ENCODE results near the gene PTGFRN.
"Not testable (repeated sequence)": the region's sequence is repeated elsewhere in the genome, so short reads cannot be mapped to it uniquely, and the experiment has no call there.

The PTGFRN gene

DNA sequence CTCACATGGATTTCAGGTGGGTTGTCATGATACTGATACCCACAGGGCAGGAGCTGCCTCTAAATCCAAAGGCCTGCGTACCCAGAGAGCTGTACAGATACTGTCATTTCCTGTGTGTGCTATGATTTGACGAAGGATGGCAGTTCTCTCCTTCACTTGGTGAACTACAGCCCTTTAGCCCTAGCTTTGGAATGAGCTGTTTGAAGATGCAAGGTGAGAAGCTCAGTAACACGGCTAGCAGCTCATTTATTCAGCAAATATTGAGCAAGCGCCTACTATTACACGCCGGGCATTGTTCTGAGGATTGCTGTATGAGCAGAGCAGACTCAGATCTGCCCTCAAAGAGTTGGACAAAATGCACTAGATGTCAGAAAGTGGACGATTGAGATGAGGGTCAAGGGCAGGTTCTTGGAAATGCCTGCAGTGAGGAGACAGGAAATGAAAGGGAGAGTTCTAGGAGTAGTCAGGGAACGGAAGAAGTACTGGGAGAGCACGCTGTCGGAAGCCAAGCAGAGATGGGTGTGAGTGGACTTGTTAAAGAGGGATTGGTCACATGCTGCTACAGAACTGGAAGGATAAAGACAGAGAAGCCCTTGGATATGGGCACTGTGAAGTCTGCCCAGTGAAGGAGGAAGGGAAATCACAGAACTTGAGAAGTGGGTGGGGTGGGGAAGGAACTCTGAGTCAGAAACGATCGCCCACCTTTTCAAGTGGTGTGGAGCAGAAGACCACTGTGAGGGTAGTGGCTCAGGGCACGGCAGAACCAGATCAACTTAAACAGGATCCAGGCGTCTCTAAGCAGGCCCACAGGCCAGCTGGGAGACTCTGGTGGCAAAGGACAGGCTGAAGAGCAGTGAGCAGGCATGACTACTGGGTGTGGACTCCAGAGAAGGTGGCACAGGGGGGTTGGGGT is 7.1 kb downstream of the PTGFRN start:
- no peak for DNase-seq

DNA sequence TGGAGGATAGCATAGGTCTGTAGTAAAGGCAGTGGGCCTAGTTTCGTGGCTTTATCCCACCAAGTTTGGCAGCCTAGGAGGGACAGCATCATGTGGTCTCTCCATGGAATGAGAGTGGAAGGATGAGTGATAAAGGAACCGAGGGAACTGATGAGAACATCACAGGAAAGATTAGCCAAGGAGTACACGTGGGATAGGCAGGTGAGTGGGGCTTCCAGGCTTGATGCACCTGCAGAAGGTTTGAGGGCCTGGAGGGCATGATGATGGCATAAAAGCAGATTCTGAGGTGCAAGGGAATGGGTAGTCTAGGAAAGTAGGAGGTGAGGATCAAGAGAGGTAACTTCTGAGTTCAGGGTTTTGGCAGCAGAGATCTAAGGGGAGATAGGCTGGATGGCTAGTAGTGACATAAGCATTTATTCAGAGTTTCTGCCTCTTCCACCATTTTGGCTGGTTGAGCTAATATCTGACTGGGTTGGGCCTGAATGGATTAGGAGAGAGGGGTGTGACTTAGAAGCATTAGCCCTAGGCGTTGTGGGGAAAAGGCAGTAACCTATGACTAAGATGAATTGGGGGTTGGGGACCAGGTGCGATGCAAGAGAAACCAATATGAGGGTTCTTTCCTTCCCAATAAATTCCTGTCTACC is 9.1 kb downstream of the PTGFRN start:
- no peak for DNase-seq

DNA sequence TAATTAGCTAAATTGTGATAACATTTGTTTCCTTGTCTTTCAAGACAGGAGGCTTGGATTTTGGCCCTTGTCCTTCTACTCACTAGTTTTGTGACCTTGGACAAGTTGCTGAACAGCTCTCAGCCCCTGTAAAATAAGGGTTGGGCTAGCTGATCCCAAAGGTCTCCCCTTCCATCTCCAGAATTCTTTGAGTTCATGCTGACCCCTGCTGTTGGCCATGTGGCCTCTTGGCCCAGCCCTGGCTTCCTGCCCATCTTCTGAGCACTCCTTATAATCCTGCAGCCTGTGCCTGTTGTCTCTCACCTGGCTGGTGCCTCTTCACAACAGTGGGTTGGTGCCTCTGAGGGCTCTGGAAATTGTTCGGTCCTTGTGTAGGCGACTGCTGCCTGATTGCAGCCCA is 10.1 kb downstream of the PTGFRN start:
- DNase-seq: peak in 1 of 3 experiments; percentile 40

DNA sequence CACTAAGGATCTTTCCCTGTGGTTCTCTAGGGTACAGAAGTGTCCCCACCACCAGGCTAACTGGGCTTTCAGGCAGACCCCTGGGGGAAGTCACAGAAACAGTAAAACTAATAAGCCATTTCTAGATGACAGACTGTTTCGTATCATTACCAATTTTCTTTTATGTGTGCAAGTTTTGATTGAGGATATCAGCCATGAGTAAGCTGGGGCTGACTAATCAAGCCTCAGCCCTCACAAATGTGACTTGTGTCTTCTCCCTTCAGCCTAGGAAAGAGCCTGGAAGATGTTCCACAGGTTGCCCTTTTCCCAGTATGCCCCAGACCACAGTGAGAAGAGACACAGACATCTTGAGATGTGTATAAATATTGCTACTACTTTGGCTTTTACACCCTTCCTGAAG is 10.5 kb downstream of the PTGFRN start:
- DNase-seq: no peak

DNA sequence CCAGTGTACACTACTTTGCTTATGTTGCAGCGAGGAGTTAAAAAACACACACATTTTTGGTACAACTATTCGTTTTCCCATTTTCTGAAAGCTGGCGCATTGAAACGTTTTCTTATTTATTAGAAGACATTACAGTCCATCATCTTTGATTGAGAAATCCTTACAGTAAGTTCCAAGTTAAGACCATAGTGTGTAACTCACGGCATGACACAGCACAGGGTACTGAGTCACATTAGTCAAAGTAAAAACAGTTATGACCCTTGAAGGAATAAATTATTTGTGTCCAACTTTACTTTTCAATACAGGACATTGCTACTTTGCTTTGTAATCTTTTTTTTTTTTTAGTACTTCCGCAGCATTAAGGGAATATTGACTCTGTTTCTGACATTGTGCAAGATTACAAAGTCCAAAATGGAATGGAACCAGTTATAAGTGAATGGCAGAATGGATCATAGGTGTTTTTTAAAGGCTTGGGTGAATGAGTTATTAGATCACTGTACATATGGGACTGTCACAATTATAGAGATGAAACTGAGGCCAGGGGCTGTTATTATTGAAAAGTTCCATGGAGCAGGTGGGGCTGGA is 11.7 kb downstream of the PTGFRN start:
- no peak for DNase-seq

DNA sequence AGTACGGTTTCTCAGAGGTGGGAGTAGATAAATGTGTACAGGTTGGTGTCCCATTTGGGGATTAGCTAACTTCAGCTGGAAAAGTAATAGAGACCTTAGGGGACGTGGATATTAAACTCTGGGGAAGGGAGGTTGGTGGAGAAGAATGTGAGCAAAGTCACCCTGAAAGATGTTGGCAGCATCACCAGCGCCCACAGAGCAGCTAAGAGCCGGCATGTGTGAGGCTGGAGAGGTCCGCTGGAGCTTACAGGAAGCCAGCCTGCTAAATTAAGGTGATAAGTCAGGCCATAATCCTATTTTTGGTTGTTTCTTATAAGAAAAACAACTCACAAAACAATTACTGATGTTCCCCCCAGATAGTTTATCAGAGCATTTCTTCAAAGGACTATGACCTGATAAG is 12.2 kb downstream of the PTGFRN start:
- no peak for DNase-seq

DNA sequence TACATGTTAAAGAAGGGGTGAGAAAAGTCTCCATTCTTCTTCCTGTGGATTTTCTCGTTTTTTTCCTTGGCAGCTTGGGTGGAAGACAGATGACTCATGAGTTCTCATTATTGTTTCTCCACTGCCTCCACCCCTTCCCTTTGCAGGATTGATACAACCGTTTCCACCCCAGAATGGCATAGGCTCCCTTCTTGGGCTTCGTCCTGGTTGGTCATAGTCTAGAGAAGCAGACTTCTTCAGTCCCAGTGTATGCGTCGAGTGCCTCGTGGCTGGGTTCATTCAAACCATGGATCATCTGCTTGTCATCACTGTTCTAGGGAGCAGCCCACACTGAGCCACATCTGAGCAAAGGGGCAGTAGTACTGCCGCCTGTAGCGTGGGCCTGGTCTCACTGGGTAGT is 13.7 kb downstream of the PTGFRN start:
- DNase-seq: no peak

DNA sequence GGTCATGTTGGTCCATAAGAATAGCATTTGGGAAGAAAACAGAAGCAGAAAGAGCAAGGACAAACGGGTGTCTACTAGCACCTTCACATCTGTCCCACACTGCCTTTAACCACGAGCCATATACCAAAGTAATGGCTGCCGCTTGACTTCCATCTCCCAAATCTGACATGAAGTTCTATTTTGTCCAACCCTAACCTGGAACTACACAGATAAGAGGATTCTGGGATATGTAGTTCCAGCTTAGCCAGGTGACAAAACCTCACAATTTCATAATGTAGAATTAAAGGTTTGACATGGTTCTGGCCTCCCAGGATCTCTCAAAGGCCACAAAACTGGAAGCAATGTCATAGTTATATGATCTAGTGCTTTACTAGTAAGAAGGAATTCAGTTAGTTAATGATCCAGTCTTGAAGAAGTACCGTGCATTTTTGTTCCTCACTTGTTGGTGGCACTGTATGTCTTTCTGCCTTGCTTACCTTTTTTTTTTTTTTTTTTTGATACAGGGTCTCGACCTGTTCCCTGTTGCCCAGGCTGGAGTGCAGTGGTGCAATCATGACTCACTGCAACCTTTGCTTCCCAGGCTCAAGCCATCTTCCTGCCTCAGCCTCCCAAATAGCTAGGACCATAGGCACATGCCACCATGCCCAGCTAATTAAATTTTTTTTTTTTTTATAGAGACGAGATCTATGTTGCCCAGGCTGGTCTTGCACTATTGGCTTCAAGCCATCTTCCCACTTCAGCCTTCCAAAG is 17.5 kb downstream of the PTGFRN start:
- no peak for DNase-seq

DNA sequence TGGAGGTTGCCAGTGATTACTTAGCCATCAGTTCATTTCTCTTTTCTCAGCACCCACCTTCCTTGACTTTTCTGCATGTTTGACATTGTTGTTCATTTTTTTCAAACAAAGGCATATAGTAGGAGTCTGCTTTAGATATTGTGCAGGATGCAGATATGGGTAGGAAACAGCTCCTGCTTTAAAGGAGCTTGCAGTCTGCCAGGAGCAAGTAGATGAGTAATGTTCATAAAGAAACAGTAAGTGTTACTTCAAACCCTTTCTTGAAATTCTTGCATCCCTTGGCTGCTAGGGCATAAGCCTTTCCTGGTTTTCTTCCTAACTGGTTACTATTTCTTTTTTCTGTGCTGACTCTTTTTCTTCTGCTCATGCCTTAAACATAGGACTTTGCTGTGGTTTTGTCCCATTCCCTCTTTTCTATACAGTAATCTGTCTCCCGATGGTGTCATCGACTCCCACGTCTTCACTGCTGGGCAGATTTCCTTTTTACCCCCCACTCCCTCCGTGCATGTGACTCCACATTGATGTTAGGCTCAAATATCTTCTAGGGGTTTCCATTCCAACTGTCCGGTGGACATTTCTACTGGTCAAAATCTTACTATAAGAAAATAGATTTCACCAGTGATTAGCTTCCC is 20.4 kb downstream of the PTGFRN start:
- DNase-seq: no peak

DNA sequence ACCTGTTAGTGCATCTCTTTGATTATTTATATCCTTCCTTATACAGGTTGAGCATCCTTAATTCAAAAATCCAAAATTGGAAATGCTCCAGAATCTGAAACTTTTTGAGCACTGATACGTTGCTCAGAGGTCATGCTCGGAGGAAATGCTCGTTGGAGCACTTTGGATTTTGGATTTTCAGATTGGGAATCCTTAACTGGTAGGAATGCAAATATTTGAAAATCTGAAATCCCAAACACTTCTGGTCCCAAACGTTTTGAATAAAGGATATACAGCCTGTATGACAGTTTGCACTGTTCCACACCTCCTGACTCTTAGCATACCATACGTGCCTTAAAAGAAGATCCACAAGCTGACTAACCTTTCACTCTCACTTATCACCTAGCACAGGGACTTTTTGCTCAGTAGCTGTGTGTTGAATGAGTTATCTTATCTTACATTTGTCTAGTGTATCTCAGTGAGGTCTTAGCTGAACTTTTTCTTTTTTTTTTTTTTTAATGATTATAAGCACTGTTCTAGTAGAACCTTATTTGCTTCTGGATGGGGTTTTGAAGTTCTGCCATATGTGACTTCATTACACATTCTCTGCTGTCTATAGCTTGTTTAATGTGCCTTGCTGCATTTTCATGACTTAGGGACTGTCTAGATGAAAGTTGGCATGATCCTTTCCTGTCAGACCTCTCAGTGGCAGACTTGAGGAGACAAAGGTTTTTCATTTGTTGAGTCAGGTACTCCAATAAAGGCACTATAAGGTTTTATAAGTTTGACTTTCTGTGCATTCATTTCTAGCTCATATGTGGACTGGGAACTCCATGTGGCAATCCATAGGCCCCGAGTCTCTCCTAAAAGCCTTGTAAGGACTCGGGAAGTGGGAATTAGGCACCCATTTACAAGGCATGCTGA is 21.6 kb downstream of the PTGFRN start:
- no peak for DNase-seq

DNA sequence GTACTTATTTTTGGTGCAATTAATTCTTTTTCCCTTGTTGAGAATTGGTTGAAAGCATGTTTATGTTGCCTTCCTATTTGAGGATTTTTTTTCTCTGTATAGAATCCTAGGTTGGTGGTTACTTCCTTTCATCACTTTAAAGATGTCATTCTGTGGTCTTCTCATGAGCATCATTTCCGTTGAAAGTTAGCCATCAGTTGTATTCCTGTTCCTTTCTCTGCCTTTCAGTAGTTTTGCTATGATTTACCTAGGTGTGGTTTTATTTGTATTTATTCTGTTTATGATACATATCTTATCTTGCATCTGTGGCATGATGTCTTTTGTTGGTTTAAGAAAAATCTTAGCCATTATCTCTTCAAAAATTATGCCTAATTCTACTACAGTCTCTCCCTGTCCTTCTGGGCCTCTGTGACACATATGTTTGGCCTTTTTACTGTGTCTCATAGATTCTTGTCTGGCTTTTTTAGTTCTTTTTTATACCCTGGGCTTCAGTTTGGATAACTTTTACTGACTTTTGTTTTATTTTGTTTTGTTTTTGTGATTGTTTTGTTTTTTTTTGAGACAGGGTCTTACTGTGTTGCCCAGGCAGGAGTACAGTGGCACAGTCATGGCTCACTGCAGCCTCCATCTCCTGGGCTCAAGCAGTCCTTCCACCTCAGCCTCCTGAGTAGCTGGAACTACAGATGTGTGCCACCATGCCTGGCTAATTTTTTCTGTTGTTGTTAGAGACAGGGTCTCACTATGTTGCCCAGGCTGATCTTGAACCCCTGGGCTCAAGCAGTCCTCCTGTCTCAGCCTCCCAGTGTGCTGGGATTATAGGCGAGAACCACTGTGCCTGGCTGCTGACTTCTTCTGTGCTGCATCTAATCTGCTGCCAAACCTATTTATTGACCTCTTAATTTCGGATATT is 24.1 kb downstream of the PTGFRN start:
- DNase-seq: no peak

DNA sequence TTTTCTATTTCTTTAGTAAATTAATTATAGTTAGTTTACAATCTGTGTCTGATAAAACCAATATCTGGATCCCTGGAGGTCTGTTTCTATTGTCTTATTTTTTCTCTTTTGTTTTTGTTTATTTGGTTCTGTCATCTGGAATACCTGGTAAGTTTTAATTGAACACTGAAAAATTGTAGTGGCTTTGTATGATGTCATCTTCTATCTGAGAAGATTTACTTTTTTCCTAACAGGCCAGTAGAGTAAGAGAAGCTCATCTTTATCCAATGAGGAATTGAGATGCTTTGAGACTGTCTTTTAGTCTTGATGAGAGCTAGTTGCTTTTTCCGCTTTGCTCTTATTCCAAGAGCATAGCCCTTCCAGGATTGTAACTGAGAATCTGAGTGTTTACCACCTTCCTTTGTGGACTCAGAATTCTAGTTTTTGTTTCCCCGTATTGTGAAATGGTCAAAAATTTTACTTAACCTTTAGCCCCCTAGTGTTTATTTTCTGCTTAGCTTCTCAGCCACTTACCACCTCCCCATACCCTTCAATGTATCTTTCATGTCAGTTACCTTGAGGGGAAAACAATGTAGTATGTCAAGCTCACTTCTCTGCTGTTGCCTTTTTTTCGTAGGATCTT is 25.0 kb downstream of the PTGFRN start:
- DNase-seq: no peak

DNA sequence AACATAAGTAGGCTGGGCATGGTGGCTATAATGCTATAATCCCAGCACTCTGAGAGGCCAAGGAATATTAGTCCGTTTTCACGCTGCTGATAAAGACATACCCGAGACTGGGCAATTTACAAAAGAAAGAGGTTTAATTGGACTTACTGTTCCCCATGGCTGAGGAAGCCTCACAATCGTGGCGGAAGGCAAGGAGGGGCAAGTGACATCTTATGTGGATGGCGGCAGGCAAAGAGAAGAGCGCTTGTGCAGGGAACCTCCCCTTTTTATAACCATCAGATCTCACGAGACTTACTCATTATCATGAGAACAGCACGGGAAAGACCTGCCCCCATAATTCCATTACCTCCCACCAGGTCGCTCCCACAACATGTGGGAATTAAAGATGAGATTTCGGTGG is 28.5 kb downstream of the PTGFRN start:
- DNase-seq: no peak

DNA sequence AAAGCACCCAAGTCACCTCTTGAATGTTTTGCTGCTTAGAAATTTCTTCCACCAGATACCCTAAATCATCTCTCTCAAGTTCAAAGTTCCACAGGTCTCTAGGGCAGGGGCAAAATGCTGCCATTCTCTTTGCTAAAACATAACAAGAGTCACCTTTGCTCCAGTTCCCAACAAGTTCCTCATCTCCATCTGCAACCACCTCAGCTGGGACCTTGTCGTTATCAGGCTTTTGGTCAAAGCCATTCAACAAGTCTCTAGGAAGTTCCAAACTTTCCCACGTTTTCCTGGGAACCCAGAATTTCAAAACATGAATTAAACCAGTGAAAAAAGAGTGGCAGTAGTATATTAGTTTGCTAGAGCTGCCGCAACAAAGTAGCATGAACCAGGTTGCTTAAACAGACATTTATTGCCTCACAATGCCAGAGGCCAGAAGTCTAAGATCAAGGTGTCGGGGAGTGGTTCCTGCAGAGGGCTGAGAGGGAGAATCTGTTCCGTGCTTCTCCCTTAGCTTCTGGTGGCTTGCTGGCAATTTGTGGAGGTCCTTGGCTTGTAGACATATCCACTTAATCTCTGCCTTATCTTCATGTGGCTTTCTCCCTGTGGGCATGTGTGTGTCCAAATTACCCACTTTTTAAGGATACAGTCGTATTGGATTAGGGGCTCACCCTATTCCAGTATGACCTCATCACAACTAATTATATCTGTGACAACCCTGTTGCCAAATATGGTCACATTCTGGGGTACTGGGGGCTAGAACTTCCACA is 30.2 kb downstream of the PTGFRN start:
- DNase-seq: not testable (repeated sequence)

DNA sequence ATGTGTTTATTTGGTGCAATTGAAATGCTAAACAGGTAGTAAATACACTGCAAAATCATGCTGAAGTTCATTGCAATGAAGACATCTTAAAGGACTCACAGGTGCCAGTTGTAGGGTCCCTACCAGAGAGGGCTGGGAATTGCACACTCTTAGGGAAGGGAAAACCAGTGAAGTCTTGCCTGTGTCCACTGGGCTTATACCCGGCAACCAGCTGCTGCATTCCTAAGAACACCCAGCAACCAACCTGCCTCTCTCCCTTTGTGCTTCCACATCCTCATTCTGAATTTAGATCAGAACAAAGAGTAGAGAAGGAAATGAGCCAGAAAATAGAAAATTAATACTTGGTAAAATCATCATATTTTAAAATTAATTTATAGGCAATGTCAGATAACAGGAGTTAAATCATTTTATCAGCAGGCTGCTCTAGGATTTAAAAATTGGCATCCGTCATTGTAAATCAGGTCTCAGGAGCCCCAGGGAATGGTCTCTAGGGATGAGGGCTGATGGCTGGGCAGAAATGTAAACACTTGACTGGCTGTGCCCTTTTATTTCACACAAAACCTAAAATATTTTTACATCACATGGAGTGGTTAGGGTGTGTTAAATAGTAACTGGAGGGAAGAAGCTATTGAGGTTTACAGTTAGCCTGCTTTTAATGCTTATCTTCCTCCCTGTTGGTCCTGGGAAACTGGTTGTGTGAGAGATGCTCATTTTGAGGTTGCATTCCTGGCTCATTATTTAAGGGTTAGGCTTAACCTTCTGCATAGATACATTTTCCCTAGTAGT is 31.3 kb downstream of the PTGFRN start:
- peak; percentile 52 to 85 (median 83) for DNase-seq

DNA sequence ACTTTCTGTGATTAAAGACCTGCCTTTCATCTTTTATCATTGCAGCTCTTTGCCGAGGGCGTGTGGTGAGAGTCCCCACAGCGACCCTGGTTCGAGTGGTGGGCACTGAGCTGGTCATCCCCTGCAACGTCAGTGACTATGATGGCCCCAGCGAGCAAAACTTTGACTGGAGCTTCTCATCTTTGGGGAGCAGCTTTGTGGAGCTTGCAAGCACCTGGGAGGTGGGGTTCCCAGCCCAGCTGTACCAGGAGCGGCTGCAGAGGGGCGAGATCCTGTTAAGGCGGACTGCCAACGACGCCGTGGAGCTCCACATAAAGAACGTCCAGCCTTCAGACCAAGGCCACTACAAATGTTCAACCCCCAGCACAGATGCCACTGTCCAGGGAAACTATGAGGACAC is 32.0 kb downstream of the PTGFRN start:
- DNase-seq: no peak

DNA sequence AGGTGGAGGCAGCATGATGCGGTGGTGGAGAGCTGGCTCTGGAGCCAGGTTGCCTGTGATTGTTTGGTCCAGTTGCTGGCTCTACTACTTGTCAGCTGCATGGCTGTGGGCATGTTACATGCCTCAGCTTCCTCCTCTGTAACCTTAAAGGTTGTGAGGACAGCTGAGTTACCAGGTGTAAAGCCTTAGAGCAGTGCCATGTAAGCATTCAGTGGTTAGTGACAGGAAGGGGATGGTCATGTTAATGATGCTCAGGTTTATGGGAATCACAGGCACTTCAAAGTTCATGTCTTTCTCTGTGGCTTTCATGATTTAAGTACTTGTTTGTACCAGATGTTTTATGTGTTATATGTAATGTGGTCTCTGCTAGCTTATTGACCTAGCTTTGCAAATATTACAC is 32.6 kb downstream of the PTGFRN start:
- no peak for DNase-seq

DNA sequence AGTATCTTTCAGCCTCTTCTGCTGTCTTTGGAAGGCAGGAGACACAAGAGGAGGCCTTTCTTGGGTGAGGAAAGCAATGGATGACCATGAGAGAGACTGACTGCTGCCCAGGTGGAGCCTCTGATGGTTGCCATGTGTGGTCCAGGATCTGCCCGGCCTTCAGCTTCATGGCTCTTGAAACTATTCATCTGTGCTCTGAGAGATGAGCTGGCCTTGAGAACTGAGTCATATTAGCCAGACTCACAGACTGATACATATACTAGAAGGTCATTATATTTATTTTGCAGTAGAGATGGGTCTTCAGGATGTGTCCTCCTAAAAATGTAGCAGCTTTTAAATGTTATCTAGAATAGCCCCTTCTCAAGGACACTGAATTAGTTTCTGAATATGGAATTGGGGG is 33.7 kb downstream of the PTGFRN start:
- no peak for DNase-seq

DNA sequence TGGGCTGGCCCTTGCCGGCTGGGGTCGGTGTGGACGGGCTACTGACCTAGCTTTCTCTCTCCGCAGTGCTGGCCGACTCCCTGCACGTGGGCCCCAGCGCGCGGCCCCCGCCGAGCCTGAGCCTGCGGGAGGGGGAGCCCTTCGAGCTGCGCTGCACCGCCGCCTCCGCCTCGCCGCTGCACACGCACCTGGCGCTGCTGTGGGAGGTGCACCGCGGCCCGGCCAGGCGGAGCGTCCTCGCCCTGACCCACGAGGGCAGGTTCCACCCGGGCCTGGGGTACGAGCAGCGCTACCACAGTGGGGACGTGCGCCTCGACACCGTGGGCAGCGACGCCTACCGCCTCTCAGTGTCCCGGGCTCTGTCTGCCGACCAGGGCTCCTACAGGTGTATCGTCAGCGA is 34.9 kb downstream of the PTGFRN start:
- no peak for DNase-seq
